ENCODE measurements around the gene LDB3.

LDB3 gene

GRCh38 chr10:86657011-86657395 lies 11.3 kb upstream of the LDB3 start:
- TF ChIP-seq EZH2phosphoT487 (IDR thresholded peaks at IDR 0.05; ENCODE audit: borderline replicate concordance, low read length), result no peak
- Histone ChIP-seq H3K9me2 (replicated peaks; ENCODE audit: control insufficient read depth, low read length) (no peaks in the 10 kb centered on the region), H3K4me2 (ENCODE audit: low read length) (no peak overlapping the region), H3K36me3 (ENCODE audit: control insufficient read depth, low read length) (no peaks in the 10 kb centered on the region), H4K20me1 (ENCODE audit: control insufficient read depth, insufficient read depth, low read depth, low read length) (no peaks in the 10 kb centered on the region), H3K4me1 (ENCODE audit: control insufficient read depth, low read length) (no peaks in the 10 kb centered on the region), H3K27ac (ENCODE audit: low read depth, low read length) (no peak overlapping the region), H3K79me2 (ENCODE audit: control insufficient read depth, low read length) (no peaks in the 10 kb centered on the region), H3K4me3 (ENCODE audit: low read length) (no peak overlapping the region), H3F3A (ENCODE audit: control insufficient read depth, insufficient read depth) (no peaks in the 10 kb centered on the region), H3K27me3 (ENCODE audit: control insufficient read depth, low read length) (no peaks in the 10 kb centered on the region), H3K9me3 (ENCODE audit: control insufficient read depth, insufficient read depth, low read length) (no peaks in the 10 kb centered on the region)

GRCh38 chr10:86657396-86658011 lies 10.8 kb upstream of the LDB3 start:
- Histone ChIP-seq H3K4me2 (ENCODE audit: low read length) (no peak overlapping the region), H3K4me1 (ENCODE audit: control insufficient read depth, low read length) (no peaks in the 10 kb centered on the region), H3K9me2 (replicated peaks; ENCODE audit: control insufficient read depth, low read length) (no peaks in the 10 kb centered on the region), H3F3A (ENCODE audit: control insufficient read depth, insufficient read depth) (no peaks in the 10 kb centered on the region), H3K27ac (ENCODE audit: low read depth, low read length) (no peak overlapping the region), H3K4me3 (ENCODE audit: low read length) (no peak overlapping the region), H3K9me3 (ENCODE audit: control insufficient read depth, insufficient read depth, low read length) (no peaks in the 10 kb centered on the region), H3K27me3 (ENCODE audit: control insufficient read depth, low read length) (no peaks in the 10 kb centered on the region), H3K36me3 (ENCODE audit: control insufficient read depth, low read length) (no peaks in the 10 kb centered on the region), H4K20me1 (ENCODE audit: control insufficient read depth, insufficient read depth, low read depth, low read length) (no peaks in the 10 kb centered on the region), H3K79me2 (ENCODE audit: control insufficient read depth, low read length) (no peaks in the 10 kb centered on the region)
- TF ChIP-seq EZH2phosphoT487 (IDR thresholded peaks at IDR 0.05; ENCODE audit: borderline replicate concordance, low read length) (no peak), CTCF (IDR thresholded peaks at IDR 0.05; ENCODE audit: low read depth, low read length, poor library complexity, severe bottlenecking) (no peak)

- H3K9me2 ChIP-seq (replicated peaks; ENCODE audit: control insufficient read depth, low read length), result no peaks in the 10 kb centered on the region
- H3K36me3 ChIP-seq (ENCODE audit: control insufficient read depth, low read length), result no peaks in the 10 kb centered on the region
- no peaks in the 10 kb centered on the region for H3K4me1 ChIP-seq (ENCODE audit: control insufficient read depth, low read length)
- no peaks in the 10 kb centered on the region for H4K20me1 ChIP-seq (ENCODE audit: control insufficient read depth, insufficient read depth, low read depth, low read length)
- no peaks in the 10 kb centered on the region for H3K27me3 ChIP-seq (ENCODE audit: control insufficient read depth, low read length)
- no peaks in the 10 kb centered on the region for H3K9me3 ChIP-seq (ENCODE audit: control insufficient read depth, insufficient read depth, low read length)
- H3F3A ChIP-seq (ENCODE audit: control insufficient read depth, insufficient read depth), result no peaks in the 10 kb centered on the region
- H3K79me2 ChIP-seq (ENCODE audit: control insufficient read depth, low read length), result no peaks in the 10 kb centered on the region
- H3K4me2 ChIP-seq (ENCODE audit: low read length), result no peak overlapping the region
- no peak overlapping the region for H3K4me3 ChIP-seq (ENCODE audit: low read length)
- TF ChIP-seq CTCF (IDR thresholded peaks at IDR 0.05; ENCODE audit: low read depth, low read length, poor library complexity, severe bottlenecking) (no peak), EZH2phosphoT487 (IDR thresholded peaks at IDR 0.05; ENCODE audit: borderline replicate concordance, low read length) (no peak)
- no peak overlapping the region for H3K27ac ChIP-seq (ENCODE audit: low read depth, low read length)
These were observed 10.0 kb upstream of the LDB3 start for GRCh38 chr10:86658261-86658741.

GRCh38 chr10:86658751-86659150 lies 9.6 kb upstream of the LDB3 start:
- TF ChIP-seq EZH2phosphoT487 (IDR thresholded peaks at IDR 0.05; ENCODE audit: borderline replicate concordance, low read length) (no peak), CTCF (IDR thresholded peaks at IDR 0.05; ENCODE audit: low read depth, low read length, poor library complexity, severe bottlenecking) (no peak)
- H4K20me1 ChIP-seq (ENCODE audit: control insufficient read depth, insufficient read depth, low read depth, low read length), result no peaks in the 10 kb centered on the region
- no peaks in the 10 kb centered on the region for H3F3A ChIP-seq (ENCODE audit: control insufficient read depth, insufficient read depth)
- H3K9me3 ChIP-seq (ENCODE audit: control insufficient read depth, insufficient read depth, low read length), result no peaks in the 10 kb centered on the region
- H3K9me2 ChIP-seq (replicated peaks; ENCODE audit: control insufficient read depth, low read length), result no peaks in the 10 kb centered on the region
- no peak overlapping the region for H3K4me2 ChIP-seq (ENCODE audit: low read length)
- H3K27ac ChIP-seq (ENCODE audit: low read depth, low read length), result no peak overlapping the region
- H3K36me3 ChIP-seq (ENCODE audit: control insufficient read depth, low read length), result no peaks in the 10 kb centered on the region
- H3K4me3 ChIP-seq (ENCODE audit: low read length), result no peak overlapping the region
- no peaks in the 10 kb centered on the region for H3K4me1 ChIP-seq (ENCODE audit: control insufficient read depth, low read length)
- H3K27me3 ChIP-seq (ENCODE audit: control insufficient read depth, low read length), result no peaks in the 10 kb centered on the region
- no peaks in the 10 kb centered on the region for H3K79me2 ChIP-seq (ENCODE audit: control insufficient read depth, low read length)

Measured in DOHH2 (cell line).